ENCODE measurements around the gene LAPTM5. TPM values are rescaled to one million over a fixed set of nuclear protein-coding genes. Genes with fewer than 3 reads are reported as not detected.
"Not testable (repeated sequence)": the region's sequence is repeated elsewhere in the genome, so short reads cannot be mapped to it uniquely, and the experiment has no call there.

The LAPTM5 gene
- total RNA-seq, 1 donor from 2014 or later: 28.6 TPM

DNA sequence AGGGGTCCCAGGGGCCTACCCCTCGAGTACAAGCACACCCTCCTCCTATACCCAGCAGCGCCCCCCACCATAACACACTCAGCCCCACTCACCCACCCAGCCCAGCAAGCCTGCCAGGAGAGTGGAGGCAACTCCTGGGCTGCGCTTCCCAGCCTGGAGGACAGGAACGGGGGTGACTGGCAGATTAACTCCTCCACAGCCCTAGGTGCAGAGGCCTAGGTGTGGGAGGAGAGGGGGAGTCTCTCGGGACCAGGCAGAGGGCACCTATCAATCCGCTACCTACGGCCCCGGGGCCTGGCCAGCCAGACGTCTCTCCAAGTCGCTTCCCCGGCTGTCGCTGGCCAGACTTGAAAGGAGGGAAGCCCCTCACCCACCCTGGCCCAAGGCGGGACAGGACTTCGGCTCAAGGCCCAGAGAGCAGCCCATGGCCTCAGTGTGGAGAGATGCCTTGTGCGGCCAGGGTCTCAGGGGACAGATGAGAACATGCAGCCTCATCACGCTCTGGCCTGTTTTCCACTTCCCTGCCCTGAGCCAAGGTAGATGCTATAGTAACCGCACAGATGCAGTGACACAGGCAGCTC lies 59.1 kb downstream of the LAPTM5 start:
- DNase-seq (ENCODE audit: low read depth in 2 of 2): no peak

DNA sequence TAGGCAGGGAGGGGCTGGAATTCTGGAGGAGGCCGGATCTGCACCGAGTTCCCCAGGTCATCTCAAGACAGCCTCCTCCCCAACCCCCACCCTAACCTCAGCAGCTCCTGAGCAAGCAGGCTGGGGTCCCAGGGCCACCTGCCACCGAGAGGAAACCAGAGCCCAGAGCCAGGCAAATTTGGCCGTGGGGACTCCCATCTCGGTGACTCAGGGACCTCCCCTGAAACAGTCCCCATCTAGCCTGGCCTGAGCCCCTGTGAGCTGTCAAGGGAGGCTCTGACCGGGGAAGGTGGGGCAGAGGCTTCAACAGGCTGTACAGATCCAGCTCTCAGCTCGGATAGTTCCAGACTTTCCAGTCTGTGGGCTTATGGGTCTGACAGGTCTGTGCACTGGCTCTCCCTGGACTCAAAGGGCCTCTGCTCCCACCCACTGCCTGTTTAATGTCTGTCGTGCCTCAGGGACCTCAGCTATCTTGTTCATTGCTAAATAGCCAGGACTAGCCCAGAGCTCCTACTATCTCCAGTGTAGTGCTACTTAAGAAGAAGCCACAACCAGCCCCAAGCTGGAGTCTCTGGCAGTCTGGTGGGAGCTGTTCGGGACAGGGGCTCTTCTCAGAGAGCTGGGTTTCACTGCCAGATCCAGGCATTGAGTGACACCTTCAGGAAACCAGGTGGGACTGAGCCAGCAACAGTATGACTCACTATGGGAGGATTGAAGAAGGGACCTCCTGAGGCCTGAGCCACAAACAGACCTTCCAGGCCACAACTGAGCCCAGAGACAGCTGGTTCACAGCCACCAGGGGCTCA lies 59.8 kb downstream of the LAPTM5 start:
- no peak for DNase-seq (ENCODE audit: low read depth in 2 of 2)

DNA sequence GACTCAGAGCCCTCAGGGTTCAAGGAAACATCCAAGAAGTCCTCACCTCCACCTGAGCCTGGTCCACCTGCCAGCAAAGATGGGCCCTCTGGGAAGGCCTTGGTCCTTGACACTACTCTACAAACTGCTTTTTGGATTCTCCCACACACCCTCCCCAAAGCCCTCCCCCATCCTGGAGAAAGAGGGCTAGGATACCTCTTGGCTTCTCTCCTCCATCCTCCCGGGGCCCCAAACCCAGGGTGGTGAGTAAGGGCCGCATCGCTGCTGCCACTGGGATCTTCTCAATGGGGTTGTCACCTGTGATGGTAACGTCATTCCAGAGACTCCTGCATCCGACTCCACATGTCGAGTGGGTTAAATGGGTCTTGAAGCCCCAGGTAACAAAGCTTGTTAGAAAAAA lies 60.7 kb downstream of the LAPTM5 start:
- DNase-seq (ENCODE audit: low read depth in 2 of 2): no peak

DNA sequence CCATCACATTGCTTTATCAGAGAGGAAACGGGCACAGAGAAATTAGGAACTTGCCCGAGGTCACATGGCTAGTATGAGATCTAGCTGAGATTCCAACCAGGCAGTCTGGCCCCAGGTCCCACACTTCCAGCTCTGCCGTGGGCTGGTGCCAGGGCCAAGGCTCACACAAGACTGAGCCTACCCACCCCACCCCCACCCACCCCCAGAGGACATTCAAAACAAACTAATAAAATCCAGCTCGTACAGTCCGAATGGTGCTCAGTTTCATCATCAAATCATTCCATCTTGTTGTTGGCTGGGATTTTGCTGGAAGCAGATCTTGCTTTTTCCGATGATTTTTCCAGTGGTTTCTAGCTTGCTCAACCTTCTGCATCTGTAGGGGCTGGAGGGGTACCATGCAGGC lies 62.1 kb downstream of the LAPTM5 start:
- DNase-seq (ENCODE audit: low read depth in 2 of 2): no peak

DNA sequence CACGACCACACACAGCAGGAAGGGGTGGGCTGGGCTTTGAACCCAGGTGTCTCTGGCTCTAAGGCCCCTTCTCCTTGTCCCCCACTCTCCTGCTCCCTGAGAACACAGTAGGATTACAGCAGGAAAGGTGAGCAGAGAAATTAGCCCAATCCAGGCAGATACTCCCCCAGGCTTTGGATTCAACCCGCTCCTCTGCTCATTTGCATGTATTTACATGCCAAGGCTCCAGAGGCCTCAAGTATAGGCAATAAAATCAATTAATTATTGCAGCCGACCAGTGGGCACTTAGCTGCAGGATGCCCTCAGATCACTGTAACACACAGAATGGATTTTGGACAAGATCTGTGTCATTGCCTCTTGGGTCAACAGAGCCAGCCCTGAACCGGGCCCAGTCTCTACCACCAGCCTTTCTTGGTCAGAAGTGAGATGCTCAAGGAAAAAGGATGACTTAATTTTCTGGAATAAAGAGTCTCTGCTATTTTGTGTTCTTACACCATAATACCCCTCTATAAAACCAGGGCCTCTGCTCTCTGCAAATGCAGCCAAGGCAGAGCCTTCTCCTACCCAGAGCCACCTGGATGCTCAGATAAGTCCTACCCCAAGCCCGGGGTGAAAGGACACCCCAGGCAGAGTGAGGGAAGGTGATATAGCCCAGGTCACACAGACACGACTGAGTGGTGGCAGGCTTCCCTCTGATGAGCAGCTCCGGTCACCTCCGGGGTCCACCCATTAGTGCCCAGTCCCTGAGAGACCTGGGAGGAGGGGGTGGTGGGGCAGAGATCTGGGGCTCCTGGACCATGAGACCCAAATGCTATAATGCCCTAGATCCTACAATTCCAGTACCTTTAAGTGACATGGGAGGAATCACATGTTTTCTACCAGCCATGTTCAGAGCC lies 63.0 kb downstream of the LAPTM5 start:
- DNase-seq (ENCODE audit: low read depth in 2 of 2): no peak

DNA sequence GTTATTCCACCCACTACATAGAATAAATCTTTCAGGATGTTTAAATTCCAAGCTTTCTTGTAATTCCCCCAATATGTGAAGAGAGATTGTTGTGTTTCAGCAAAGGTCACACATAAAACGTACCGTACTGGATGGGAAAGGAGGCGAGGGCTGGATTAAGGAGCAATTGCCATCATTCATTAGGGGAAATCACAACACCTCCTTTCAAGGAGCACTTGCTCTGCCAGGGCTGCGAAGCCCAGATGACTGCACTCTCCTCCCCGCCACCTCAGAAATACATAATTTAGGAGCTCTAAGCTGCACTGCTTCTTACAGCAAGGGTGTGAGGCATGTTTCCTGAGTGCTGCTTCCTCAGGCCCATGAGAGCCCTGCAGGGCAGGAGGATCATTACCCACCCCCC lies 63.8 kb downstream of the LAPTM5 start:
- DNase-seq (ENCODE audit: low read depth in 2 of 2): no peak

DNA sequence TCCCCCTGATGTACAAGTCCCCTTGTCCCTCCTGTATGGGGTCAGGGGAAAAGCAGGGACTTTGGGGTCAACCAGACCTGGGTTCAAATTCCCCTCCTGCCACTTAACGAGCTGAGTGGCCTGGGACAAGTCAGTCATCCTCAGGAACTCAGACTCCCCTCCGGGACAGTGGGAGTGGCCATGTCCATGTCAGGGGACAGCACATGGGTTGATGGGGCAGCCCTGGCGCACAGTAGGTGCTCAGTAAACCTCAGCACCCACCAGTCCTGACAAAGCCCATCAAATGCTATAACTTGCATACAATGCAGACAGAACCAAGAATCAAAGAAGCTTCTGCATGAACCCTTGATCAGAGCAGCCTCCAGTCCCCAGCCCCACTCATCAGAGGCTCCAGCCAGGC lies 64.2 kb downstream of the LAPTM5 start:
- DNase-seq (ENCODE audit: low read depth in 2 of 2): no peak

DNA sequence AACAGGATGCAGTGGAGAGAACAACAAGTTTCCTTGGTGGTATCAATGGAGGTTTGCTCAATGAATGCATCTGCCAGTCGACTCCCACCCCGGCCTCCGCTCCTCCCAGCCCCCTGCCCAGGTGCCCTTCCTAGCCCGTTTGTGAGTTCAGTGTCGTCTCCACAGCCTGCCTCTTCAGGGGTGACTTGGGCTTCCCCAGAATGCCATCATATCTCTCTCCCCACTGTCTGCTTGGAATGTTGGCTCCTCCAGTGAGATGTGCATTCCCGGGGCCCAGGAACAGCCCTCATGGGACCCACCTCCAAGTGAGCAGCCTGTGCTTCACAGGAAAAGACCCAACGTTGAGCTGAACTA lies 64.6 kb downstream of the LAPTM5 start:
- DNase-seq (ENCODE audit: low read depth in 2 of 2): no peak

DNA sequence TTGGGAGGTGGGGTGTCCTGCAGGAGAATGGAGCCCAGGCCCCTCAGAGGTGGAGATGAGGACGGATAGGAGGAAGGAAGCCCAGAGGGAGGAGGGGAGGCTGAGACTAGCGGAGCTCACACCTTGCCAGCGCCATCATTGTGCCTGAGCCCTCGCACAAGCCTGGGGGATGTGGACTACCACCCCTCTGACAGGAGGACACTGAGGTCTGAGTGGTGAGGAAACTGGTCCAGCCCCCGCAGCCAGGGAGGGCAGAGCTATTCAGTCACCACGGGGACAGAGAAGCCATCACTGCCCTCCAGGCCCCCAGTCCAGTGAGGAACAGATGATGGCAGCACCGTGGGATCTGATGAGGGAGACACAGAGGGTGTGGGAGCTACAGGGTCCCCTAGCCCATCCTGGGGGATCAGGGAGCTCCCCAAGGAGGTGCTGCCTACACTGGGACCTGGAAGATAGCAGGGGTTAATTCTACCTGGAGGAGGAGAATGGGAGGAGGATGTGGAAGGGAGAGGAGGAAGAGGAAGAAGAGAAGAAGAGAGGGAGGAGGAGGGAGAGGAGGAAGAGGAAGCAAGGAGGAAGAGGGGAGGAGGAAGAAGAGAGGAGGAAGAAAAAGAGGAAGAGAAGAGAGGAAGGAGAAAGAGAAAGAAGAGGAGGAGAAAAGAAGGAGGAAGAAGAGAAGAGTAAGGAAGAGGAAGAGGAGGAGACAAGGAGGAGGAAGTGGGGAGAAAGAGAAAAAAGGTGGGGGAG lies 65.2 kb downstream of the LAPTM5 start:
- no peak for DNase-seq (ENCODE audit: low read depth in 2 of 2)

DNA sequence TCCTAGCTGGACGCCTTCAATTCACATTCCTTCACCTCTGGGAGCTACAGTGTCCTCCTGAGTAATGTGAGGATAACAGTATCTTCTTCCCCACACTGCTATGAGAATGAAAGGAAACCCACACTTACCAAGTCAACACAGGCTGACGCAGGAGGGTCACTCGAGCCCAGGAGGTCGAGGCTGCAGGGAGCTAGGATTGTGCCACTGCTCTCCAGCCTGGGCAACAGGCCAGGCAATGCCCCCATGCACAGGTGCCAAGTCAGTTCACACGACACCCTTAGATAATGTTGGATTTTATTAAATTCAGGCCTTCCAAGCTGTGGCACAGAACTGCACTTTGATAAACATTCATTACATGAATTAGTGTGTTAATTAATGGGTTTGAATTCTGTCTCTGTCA lies 66.1 kb downstream of the LAPTM5 start:
- DNase-seq (ENCODE audit: low read depth in 2 of 2): no peak

DNA sequence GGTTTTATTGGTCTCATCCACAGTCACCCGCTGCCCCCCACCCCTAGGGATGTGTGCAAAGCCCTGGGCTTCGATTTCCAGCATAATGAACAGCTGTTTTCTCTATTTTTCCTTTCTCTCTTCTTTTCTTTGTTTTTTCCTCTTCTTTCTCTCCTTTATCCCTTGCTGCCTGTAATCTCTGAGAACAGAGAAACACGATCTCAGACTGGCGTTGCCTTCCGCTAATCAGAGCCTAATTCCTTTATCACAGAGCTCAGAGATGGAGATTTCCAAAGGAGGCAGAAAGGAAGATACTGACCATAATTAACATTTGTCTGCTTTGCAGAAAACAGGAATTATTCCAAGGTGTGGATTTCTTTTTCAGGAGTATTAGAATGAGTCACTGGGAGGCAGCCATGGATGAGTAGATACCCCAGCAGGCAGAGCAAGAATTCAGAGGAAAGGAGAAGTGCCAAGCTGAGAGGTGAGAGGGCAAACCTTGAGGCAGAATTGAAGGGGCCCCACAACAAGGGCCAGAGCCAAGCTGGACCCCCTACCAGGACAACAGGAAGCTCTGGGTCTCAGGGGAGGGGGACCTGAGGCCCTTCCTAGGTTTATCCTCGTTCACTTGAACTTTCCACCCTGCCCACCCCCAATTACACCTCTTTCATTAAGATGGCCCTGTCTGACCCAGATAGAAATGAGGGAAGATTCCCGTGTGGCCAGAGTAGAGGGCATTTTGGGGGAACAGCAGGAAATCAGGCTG lies 67.5 kb downstream of the LAPTM5 start:
- no peak for DNase-seq (ENCODE audit: low read depth in 2 of 2)

DNA sequence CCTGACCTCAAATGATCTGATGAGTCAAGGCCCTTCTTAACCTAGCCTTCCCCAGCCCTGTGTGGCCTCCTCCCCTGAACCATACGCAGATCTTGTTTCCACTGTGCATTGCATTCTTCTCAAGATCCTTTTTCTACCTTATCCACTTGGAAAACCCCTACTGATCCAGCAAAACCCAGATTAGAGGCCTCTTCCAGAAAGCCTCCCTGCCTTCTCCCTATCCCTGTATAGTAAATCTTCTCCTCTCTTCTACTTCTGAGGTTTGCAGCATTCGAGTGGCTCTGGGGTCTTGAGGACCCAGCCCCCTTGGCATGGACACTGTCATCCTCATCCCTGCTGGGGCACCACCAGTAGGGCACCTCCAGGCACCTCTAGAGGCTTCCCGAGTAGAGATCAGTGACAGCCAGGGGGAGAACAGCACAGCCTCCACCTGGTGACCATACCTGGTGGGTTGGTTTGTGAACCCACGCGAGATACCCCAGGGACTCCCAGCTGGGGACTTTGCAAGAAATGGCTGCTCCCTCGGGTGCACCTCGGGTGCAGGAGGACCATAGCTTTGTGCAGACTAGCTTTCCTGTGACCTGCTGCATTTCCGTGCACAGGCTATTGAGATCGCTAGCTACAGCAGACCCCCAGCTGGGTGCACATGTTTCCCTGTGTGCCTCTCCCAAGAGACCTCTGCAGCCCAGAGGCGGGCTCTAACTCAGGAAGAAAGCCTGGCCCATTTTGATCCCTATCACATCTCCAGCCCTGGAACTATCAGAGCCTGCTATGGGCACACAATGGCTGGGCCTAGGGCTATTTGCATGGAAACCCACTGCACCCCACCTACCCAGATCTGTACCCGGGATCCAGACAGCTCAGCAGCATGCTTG lies 68.4 kb downstream of the LAPTM5 start:
- DNase-seq (ENCODE audit: low read depth in 2 of 2): no peak

DNA sequence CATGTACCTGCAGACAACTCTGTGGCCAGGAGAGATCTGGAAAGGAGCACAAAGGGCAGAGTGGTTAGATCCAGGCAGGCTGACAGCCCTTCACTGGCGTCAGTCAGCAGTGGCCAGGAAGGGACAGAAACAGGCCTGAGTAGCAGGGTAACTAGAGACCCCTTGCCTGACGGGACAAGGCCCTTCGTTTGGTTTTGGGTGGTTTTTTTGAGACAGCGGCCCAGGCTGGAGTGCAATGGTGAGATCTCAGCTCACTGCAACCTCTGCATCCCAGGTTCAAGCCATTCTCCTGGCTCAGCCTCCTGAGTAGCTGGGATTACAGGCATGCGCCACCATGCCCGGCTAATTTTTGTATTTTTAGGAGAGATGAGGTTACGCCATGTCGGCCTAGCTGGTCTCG lies 69.1 kb downstream of the LAPTM5 start:
- not testable (repeated sequence) for DNase-seq (ENCODE audit: low read depth in 2 of 2)

DNA sequence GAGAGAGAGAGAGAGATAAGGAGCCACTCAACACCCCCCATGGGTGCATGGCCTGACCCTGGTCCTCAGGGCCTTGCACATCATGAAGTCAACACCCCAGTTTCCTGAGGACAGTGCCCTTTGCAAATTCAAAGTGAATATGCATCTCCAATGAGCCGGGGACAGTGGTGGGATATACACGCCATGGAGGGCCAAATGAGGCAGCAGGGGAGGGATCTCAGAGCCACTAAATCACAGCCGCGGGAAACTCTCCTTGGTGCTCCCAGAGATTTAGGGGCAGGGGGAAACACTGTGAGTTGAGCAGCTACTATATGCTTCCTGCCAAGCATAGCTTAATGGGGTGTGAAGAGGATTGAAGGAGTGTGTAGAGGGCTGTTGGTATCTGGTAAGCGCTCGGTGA lies 69.7 kb downstream of the LAPTM5 start:
- no peak for DNase-seq (ENCODE audit: low read depth in 2 of 2)

DNA sequence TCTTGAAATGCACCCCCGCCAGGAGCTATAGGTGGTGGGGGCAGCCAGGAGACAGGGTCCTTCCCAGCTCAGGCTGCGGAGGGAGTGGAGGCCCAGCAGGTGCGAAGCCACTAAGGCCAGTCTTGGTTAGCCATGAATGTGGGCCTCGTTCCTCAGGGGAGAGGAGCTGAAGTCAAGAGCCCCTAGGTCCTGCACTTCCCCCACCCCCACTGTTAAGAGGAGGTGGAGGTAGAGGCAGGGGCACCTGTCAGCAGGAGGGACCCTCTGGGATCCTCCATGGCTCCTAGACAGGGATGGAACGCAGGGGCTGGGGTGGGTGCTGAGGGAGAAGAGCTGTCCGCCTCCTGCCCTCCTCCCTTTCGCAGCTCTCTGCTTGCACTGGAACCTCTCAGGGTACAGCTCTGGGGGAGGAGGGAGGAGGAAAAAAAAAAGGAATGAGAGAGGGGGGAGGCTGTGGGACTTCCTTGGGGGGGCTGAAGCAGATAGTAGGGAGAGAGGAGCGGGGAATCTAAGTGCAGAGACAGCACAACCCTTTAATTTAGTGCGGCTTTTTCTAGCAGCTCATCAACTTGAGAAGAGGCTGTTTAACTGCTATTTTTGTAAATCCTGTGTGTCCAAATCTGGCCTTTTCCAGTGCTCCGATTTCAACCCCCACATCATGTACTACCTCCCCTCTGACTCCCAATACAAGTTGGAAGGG lies 71.2 kb downstream of the LAPTM5 start:
- no peak for DNase-seq (ENCODE audit: low read depth in 2 of 2)

DNA sequence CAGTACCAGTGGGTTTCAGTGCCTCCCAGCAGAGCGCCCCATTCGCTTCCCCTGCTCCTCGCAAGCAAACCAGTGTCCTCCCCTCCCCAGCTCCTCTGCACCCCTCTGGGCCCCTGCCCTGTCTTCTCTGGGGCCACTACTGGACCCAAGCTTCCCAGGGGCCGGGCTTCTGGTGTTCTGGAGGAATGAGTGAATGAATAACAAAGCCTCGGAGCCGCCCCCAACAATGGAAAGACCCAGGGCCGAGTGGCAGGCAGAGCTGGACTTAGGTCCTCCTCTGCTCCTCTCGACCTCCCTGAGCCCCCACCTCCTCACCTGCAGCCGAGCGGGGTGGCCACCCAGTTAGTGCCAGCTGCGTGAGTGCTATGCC lies 71.8 kb downstream of the LAPTM5 start:
- DNase-seq (ENCODE audit: low read depth in 2 of 2): no peak

DNA sequence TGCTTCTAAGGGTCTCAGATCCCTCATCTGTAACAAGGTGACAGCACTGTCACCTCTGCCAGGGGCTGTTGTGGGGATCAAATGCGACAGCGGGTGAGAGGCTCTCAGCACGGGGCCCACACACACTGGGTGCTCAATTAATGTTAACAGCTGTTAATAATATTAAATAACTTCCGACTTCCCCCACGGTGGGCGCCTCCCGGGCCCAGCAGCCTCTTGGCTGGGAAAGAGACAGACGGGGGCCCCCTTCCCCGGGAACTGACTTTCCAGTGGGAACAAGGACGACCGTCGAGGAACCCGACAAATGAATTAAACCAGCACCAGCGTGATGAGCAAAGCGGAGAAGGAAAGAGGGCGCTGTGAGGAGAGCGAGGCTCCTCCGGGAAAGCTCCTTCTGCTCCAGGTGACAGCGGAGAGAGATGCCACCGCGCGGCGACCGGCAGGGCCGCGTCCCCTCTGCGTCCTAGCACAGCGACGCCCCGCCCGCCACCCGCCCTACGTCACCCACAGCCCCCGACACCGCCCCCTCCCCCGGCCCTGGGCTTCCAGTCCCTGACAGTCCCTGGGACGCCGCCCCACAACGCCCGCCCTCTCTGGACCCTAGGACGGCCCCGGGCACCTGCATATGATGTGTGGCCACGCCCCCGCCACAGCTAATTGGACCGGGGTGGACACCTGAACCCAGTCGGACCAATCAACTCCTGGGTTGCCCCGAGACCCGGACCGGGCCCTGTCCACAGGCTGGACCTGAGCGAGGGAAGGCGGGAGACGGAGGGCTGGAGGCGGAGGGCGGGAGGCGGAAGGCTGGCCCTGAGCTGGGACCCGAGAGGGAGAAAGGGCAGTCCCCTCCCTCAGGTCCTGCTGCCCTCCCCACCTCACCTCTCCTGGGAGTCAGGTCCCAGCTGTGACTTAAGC lies 72.4 kb downstream of the LAPTM5 start:
- DNase-seq (ENCODE audit: low read depth in 2 of 2): no peak

DNA sequence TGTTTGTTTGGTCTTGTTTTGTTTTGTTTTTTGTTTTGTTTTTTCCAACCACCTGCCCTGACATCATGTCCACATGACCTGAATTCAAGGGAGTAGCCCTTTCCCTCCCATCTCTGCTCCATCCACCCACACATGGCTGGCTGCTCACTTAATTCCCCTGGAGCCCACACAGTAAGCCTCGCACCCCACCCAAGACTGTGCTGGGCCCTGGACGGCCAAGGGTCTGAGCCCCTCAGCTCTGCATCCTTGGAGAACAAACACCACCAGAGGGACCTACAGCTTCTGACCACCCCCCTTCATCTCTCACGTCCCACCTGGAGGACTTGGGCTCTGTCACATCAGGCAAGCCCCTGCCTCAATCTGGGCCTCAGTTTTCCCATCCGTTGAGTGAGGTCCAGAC lies 73.3 kb downstream of the LAPTM5 start:
- DNase-seq (ENCODE audit: low read depth in 2 of 2): no peak

Measured in dermis microvascular lymphatic vessel endothelial cell (primary cell).